HG03571 (cell line): ENCODE measurements around the gene CCDC30.

Source experiments
- ATAC-seq: cut with Tn5 transposase; IDR thresholded peaks from one replicate; pipeline ENCODE4 v1.9.1; 2021; ENCODE audit not compliant: unreplicated experiment

CCDC30 gene

DNA sequence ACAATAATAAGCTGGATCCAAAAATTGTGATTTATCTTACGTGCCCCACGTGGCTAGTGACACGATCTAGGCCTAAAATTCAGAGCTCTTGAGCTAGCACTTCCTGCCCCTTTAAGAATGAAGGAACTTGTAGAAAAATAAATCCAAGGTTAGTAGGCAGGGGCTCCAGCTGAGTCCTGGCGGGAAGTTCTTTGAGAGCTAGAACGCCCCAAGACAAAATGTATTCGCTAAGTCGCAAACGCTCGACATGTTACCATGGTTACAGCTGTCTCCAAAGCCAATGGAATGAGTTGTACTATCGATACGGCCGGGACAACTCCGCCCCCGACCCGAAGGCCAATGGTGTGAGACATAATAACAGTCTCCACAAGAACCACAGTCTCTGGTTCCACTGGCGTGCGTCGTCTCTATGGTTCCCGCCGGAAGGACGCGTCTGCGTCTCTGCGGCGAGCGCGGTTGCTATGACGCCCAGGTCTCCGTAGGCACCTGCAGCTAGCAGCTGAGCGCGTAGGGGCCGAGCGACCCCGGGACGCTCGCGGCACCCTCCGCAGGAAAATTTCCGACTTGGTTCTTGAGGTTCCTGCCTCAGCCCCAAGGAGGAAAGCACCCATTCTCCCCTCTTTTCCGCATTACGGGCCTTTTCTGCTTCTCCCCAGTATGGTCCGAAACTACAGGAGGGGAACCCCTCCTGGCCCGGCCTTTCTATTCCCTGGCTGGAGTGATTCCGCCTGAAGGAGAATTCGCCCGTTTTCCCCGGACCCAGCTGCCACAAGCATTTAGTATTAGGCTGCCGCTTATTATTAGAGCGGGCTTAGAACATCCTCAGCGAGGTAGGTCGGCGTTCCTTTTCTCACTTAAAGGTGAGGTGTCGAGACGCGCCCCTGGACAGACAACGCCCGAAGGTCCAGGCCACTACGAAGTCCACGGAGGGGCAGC is at the start of gene CCDC30:
Gene CCDC30 (plus strand): TSS at position 459 of the 936 bp plus-strand sequence. CDS start 17,266 bp downstream, outside the sequence.
- ATAC-seq, result peak; percentile 98

DNA sequence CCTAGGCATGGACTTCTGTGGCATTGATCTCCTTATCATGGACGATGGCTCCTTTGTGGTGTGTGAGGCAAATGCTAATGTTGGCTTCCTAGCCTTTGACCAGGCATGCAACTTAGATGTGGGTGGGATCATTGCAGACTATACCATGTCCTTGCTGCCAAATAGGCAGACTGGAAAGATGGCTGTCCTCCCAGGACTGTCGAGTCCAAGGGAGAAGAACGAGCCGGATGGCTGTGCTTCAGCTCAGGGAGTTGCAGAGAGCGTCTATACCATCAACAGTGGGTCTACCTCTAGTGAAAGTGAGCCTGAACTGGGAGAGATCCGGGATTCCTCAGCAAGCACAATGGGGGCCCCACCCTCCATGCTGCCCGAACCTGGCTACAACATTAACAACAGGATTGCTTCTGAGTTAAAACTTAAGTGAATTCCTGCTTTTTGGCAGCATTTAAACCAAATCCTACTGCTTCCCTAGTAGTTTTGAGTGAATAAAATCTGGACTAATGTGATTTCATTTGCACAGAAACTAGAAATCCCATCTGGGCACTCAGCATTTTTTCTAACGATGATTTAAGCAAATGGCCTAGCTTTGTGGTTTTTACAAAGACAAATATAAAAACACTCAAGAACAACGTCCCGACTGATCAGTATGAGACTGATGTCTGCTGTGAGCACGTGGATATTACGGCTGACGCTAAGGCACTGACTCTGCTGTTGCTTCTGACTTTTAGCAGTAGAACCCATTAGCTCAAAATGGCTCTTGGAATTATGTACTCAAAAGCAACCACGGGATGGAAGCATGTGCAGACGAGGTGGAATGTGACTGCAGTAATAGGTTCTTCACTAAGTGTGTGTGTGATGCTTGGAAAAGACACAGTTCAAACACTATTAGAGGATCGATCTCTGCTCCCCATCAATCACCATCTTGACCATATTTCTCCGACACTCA is 48.3 kb upstream of the CCDC30 start:
- no peak for ATAC-seq

DNA sequence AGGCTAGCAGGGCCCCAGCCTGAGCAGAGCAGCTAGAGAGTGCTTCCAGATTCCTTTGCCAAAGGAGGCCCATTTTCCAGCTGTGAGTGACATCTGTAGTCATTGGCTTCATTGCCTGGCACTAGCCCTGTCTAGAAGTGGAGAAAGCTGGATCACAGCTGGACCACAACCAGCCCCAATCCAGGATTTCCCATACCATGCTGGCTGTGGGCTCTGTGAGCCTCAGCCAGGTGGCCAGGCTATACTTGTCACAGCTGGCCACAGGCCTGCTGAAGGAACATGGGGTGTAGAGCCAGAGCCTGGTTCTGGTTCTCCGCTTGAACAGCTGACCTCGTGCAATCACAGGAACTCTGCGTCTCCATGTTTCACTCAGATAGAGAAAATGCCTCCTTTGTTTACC is 45.9 kb upstream of the CCDC30 start:
- ATAC-seq, result no peak

DNA sequence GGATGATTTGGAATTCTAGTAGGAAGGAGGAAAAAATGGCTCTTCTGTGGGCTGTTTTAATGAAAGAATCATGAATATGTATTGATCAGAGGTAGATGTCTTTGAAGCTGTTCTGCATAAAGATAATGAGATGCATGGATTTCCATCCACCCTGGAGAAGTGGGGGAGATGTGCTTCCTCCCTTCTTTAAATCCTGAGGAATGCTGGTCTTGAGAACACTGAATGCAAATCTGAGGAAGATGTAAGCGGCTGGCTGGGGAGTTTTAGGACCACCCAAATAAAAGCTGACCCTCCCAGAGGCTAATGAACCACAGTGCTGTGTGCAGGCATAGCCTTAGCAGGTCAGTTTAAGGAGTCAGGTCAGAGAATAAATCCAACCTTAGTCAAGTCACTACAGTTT is 44.6 kb upstream of the CCDC30 start:
- no peak for ATAC-seq

DNA sequence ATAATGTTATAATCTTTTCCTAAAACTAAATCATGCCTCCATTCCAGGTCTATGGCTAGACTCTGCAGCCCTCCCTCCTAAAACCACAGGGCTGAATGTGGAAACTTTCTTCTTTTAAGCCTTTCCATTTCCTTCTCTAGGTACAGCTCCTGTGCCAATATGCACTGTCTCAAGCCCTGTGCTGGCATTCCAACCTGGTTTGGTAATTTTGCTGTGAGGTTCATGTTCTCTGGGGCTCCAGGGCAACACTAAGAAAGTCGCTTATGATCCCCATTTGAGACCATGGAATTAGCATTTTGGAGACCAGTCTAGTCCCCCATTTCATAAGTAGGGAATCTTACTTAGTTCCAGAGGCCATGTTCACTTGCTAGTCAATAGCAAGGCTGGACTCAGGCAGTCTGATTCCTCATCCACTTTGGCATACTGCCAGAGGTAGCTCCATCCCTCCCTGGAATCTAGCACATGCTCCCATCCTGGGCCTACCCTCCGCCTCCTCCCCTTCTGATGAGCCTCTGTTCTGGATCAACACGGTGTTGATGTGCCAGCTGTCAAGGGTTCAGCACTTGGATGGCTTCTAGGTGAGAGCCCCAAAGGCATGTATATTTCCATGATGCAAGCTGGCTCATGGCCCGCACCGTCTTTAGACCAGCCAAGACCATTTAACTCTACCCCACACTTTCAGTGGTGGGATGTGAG is 43.8 kb upstream of the CCDC30 start:
- no peak for ATAC-seq

DNA sequence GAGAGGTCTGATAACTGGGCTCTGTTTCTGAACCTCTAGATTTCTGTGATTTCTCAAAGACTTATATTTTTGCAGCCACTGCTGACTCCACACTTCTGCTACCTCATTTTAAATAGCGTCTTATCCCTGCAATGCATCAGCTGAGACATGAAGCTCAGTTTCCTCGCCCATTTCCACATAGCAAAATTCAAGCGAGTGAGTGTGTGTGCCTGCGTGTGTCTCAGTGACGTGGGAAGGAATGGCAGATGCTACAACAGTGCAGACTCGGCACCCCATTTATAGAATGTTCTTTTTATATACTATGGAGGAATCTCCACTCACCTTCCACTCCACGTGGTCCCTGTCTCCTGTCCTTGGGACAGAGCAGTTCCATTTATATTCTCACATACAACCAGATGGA is 43.0 kb upstream of the CCDC30 start:
- no peak for ATAC-seq

DNA sequence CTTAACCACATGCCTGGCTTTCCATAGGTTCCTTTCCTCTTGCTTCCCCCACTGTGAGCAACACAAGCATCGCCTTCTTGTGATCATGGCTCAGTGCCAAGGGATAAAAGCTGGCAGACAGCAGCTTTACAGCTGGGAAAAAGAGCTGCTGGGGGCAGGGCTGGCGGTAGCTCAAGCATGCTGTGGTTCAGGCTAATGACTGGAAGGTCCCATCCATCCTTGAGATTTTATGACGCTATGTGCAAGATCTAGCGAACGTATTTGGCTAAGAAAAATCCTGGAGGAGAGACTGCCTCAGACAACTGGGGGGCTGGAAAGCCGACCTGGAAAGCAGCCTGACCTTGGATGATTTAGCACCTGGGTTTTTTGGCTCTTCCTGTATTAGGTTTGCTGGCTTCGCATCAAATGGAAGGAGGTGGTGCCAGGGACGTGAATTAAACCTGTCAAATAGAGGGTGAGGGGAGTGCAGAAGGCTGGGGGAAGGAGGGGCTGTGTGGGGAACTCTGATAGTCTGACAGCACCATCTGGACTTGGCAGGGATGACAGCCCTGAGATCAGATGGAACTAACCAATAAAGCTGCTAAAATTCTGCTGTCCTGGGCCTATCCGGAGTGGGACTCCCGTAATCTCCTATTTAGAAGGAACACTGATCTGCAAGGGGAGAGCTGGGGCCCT is 42.0 kb upstream of the CCDC30 start:
- no peak for ATAC-seq

DNA sequence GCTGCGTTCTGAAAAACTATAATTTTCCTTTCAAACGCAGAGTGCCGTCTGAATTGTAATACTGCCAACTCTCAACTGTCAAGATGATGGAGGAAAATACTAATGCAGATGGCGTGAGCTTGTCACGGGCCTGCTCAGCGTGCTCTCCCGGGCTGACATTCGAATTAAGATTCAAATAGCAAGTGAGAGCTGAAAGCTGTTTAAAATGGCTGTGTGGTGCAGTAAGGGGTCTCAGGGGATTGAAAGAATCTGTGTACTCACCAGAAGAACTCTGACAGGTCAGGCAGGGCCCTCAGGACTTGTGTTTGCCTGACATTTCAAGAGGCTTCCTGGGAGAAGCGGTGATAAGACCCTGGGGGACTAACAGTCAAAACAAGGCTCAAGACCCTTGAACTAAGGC is 40.3 kb upstream of the CCDC30 start:
- ATAC-seq, result no peak

DNA sequence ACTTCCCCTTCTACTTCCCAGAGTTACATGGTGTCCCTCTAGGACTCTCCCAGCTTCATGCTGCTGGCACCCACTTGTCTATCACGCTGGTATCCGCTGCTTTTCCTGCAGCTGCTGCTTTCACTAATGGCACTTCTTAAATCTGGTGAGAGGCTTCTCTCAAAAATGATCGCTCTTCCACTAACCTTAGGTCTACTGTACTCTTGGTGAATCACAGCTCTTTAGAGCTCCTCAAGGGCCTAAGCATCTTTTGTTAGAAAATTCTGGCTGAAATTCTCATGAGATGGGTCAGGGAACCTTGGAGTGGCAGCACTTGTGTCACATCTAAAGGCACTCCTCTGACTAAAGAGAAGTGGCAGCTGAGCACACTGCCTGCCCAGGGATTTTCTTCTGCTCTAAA is 39.4 kb upstream of the CCDC30 start:
- no peak for ATAC-seq

DNA sequence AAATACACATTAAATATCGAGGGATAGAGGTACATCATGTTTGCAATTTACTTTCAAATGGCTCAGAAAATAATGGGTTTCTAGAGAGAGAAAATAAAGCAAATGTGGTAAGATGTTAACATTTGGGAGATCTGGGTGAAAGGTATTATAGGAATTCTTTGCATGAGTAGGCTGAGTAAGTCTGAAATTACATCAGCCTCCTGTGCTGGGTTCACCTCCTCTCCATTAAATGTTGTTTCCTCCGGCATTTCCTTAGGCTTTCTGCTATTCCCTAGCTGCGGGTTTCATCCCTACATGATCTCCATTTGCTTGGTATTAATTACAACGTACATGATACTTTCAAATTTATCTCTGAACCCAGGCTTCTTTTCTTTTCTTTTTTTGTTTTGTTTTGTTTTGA is 38.9 kb upstream of the CCDC30 start:
- no peak for ATAC-seq

DNA sequence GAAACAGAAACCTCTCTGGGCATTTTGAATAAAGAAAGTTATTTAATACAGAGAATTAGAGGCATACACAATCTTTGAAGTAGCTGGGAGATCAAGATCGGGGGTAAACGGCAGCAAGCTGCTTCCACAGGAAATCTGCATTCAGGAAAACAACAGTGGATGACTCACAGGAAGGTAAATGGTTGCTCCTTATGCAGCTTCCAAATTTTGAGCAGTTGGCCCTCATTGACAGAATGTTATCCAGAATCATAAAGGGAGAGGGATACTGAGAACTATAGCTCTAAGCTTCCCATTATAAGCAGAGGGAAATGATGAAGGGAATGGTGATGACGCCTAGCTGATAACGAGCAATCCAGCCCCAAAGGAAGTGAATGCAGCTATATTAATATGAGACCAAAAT is 35.8 kb upstream of the CCDC30 start:
- no peak for ATAC-seq

DNA sequence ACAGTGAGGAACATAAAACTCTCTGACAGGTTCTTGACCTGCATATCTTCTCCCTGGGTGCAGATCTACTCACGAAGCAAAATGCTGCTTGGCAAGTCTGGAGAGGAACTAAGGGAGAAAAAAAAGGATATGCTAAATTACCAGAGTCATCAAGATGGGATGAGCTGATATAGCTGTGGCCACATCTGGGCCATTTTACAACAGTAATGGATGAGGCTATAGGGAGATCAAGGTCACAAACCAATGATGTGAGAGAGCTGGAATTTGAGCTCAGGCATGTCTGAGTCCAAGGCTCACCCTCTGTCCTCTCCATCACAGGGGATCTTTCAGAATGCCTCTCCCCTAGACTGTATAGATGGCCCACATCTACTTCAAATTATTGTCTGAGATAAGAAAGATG is 33.5 kb upstream of the CCDC30 start:
- no peak for ATAC-seq

DNA sequence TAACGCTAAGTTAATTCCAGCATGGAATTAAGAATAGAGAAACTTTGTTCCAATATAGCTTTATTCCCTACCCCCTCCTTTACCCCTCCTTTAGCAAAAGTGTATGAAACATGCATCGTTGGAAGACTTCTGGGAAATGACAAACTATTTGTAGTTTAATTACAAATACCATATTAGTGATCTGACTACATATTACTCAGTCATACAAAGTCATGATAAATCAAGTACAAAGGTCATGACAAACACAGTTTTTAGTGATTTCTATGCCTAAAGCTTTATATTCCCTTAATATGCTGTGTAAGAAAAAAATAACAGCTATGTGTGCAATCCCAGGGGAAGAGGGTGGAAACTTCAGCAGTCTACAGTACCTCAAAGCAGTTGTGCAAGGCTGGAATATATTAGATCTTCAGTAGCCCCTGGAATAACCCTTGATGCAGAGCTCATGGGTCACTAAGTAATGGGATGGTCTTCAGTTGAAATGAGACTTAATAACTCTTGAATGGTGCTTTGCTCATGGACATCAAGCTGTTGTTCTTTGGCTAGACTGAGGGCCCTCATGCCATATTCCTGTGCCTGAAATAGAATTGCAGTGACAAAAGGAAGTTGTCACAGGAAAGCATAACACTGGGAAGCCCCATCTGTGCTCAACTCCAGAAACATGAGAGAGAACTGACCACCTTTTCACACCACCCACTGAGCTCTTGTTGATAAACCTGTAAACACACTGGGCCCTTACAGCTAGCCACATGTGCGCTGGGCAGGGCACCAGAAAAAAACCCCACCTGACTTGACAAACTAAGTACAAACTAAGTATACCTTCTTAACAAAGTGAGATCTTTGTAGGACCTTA is 32.6 kb upstream of the CCDC30 start:
- no peak for ATAC-seq

DNA sequence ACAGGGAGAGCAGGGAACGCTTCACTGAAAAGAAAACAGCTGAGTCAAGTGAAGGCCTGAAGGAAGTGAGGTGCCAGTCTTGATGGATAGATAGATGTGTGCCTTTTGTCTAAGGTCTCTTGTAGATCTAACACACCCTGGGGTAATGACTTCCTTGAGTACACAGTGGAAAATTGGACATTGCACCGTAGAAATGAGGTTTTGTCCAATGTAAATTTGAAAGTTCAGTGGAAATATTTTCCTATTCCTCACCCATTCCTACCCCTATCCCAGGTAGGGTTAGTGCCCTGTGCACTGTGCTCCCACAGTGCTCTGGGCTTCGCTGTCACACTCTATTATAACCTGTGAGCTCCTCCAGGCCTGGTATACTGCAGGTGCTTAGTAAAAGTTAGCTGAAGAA is 31.6 kb upstream of the CCDC30 start:
- ATAC-seq, result no peak

DNA sequence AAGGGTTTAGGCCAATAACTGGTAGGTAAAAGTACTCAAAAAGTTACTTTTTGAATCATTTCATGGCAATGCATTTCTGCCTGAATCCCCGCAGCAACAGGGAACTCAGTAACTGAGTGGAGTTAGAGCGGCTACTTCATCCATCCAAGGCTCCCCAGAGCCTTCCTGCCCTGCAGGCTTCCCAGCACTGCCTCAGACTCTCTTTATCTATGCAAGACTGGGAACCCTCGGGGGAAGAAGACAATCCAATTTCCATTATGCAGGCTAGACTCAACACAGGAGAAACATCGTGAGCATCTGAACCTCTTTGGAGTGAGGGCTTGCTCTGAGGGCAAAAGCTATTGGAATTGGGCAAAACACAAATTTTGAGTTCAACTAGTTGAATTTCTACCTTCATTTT is 30.4 kb upstream of the CCDC30 start:
- no peak for ATAC-seq

DNA sequence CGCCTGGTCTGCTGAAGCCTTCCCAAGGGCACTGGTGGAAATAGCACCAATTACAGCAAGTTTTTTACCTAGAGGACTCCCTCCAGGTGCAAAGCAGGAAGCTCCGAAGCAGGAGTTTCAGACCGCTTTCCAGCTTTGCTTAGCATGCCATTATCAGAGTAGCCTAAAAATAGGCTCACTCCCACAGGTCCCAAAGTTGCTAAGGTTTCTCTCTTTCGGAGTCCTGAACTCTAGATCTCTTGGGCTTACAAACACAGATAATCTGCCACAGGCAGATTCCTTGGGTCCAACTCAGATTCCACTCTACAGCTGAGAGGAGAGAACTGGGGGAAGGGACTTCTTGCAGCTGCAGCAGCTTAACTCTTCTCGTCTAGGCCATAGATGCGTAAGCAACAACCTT is 29.7 kb upstream of the CCDC30 start:
- ATAC-seq, result no peak

DNA sequence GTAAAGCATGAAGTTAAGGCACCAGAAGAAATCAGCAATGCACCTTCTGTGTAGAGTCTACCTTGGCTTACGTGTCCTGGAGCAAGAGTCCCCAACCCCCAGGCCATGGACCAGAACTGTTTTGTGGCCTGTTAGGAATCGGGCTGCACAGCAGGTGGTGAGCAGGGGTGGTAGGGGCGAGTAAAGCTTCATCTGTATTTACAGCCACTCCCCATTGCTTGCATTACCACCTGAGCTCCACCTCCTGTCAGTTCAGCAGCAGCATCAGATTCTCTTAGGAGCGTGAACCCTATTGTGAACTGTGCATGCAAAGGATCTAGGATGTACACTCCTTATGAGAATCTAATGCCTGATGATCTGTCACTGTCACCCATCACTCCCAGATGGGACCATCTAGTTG is 28.7 kb upstream of the CCDC30 start:
- ATAC-seq, result no peak

DNA sequence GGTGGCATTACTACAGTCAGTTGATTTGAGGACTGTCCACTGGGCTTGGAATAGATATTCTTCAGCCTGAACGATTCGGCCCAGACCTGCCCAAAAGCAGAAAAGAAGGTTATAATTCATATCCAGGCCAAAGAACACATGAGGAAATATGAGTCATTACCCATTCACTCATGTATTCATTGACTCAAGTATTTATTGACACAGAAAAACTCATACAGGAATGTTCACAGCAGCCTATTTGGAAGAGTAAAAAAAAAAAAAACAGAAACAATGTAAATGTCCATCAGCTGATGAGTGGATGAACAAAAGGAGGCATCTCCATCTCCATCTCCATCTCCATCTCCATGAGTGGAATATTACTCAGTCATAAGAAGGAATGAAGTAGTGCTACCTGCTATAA is 23.1 kb upstream of the CCDC30 start:
- ATAC-seq, result no peak

DNA sequence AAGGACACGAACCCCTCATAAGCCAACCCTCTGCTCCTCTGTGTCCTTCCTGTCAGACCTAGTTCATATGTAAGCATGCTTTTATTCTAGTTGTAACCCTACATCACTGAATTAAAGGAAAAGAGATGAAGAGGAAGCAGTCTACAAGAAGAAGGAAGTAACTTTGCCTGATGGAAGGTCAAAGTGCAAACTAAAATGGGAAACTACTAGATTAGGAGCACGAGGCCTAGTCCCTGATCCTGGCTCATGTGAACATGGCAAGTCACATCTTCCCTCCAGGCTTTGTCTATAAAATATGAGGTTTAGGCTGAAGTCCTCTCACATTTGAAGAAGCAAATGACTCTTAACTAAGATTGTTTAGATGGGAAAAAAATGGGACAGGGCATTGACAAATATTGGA is 20.4 kb upstream of the CCDC30 start:
- no peak for ATAC-seq

DNA sequence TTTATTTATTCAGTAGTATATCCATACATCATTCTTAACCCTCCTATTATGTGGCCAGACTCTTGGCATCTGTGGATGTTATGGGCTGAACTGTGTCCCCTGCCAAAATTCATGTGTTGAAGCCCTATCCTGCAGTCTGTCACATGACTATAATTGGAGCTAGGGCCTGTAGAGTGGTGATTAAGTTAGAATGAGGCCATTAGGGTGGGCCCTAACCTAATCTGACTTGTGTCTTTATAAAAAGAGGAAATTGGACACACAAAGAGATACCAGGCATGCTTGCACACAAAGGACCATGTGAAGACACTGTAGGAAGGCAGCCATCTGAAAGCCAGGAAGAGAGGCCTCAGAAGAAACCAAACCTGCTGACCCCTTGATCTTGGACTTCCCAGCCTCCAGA is 13.8 kb upstream of the CCDC30 start:
- no peak for ATAC-seq
